SK-N-SH treated with all-trans-retinoic acid at 6 μM for 48 hours (cell line): ENCODE data around the gene DGKZ.
A peak's percentile ranks its signal among the peaks of the same experiment; 100 is the strongest.

Experiments used
- ATAC-seq: fragments of 200-7000 bp; cut with Tn5 transposase; 3 replicates; pipeline ENCODE4 v1.9.1; 2020; ENCODE audit warnings: mild to moderate bottlenecking, moderate library complexity
- BACH2 ChIP-seq: fragments of 250-450 bp; sonication (Bioruptor Pico); IDR thresholded peaks from 2 replicates; pipeline ENCODE4 v1.9.0; 2021; ENCODE audit warnings: mild to moderate bottlenecking, borderline replicate concordance
- CSDC2 ChIP-seq: fragments of 250-450 bp; sonication (Bioruptor Pico); IDR thresholded peaks from 2 replicates; pipeline ENCODE4 v1.5.0; 2020; ENCODE audit warnings: mild to moderate bottlenecking, moderate library complexity
- ESRRG ChIP-seq: fragments of 250-450 bp; sonication (Bioruptor Pico); IDR thresholded peaks from 2 replicates; pipeline ENCODE4 v1.6.1; 2021; ENCODE audit warnings: mild to moderate bottlenecking
- GLIS3 ChIP-seq: fragments of 250-450 bp; sonication (Bioruptor Pico); IDR thresholded peaks from 2 replicates; pipeline ENCODE4 v1.5.0; 2020; ENCODE audit warnings: mild to moderate bottlenecking, moderate library complexity
- ISL1 ChIP-seq: fragments of 250-450 bp; sonication (Bioruptor Pico); IDR thresholded peaks from 2 replicates; pipeline ENCODE4 v2.1.2; 2022; ENCODE audit warnings: mild to moderate bottlenecking, moderate library complexity
- OSR1 ChIP-seq: fragments of 250-450 bp; sonication (Bioruptor Pico); IDR thresholded peaks from 2 replicates; pipeline ENCODE4 v1.8.0; 2022; ENCODE audit warnings: moderate library complexity, mild to moderate bottlenecking, inconsistent platforms
- PPARA ChIP-seq: fragments of 250-450 bp; sonication (Bioruptor Pico); IDR thresholded peaks from 2 replicates; pipeline ENCODE4 v1.5.0; 2020; ENCODE audit warnings: mild to moderate bottlenecking, borderline replicate concordance
- RARB ChIP-seq: fragments of 250-450 bp; sonication (Bioruptor Pico); IDR thresholded peaks from 2 replicates; pipeline ENCODE4 v1.8.0; 2021; ENCODE audit warnings: mild to moderate bottlenecking, moderate library complexity
- SNAI2 ChIP-seq: fragments of 250-450 bp; sonication (Bioruptor Pico); IDR thresholded peaks from 2 replicates; pipeline ENCODE4 v1.5.0; 2020; ENCODE audit warnings: mild to moderate bottlenecking, moderate library complexity
- TCF4 ChIP-seq: fragments of 250-450 bp; sonication (Bioruptor Pico); IDR thresholded peaks from 2 replicates; pipeline ENCODE4 v1.8.0; 2021; ENCODE audit warnings: mild to moderate bottlenecking, moderate library complexity, borderline replicate concordance
- TOX ChIP-seq: fragments of 250-450 bp; sonication (Bioruptor Pico); IDR thresholded peaks from 2 replicates; pipeline ENCODE4 v1.8.0; 2021; ENCODE audit warnings: mild to moderate bottlenecking, moderate library complexity, borderline replicate concordance
- ZC3H10 ChIP-seq: fragments of 250-450 bp; sonication (Bioruptor Pico); IDR thresholded peaks from 2 replicates; pipeline ENCODE4 v1.5.1; 2021; ENCODE audit warnings: mild to moderate bottlenecking, moderate library complexity
- ZFP3 ChIP-seq: fragments of 250-450 bp; sonication (Bioruptor Pico); IDR thresholded peaks from 2 replicates; pipeline ENCODE4 v1.5.0; 2020; ENCODE audit warnings: mild to moderate bottlenecking, moderate library complexity
- ZFP30 ChIP-seq: fragments of 450-650 bp; formaldehyde crosslinking; IDR thresholded peaks from 2 replicates; pipeline ENCODE4 v1.5.0; 2022; ENCODE audit warnings: mild to moderate bottlenecking, moderate library complexity
- ZNF565 ChIP-seq: fragments of 450-650 bp; formaldehyde crosslinking; conservative IDR thresholded peaks from 2 replicates; pipeline ENCODE4 v1.5.0; 2020; ENCODE audit warnings: low read depth, mild to moderate bottlenecking, moderate library complexity
- ZNF70 ChIP-seq: fragments of 450-650 bp; formaldehyde crosslinking; IDR thresholded peaks from 2 replicates; pipeline ENCODE4 v1.5.0; 2020; ENCODE audit warnings: mild to moderate bottlenecking, moderate library complexity
- ZNF8 ChIP-seq: fragments of 450-650 bp; formaldehyde crosslinking; IDR thresholded peaks from 2 replicates; pipeline ENCODE4 v1.5.0; 2020; ENCODE audit warnings: mild to moderate bottlenecking, moderate library complexity
- TF ChIP-seq, protein P1 (sequence below): fragments of 250-450 bp; sonication (Bioruptor Pico); IDR thresholded peaks from 2 replicates; pipeline ENCODE4 v1.8.0; 2021; ENCODE audit warnings: low read depth, mild to moderate bottlenecking, moderate library complexity, borderline replicate concordance
- TF ChIP-seq, protein P2 (sequence below): fragments of 250-450 bp; sonication (Bioruptor Pico); IDR thresholded peaks from 2 replicates; pipeline ENCODE4 v1.8.0; 2020; ENCODE audit warnings: mild to moderate bottlenecking, moderate library complexity, borderline replicate concordance
- TF ChIP-seq, protein P3 (sequence below): fragments of 250-450 bp; sonication (Bioruptor Pico); IDR thresholded peaks from 2 replicates; pipeline ENCODE4 v1.5.1; 2021; ENCODE audit warnings: mild to moderate bottlenecking, moderate library complexity
- TF ChIP-seq, protein P4 (sequence below): fragments of 250-450 bp; sonication (Bioruptor Pico); IDR thresholded peaks from 2 replicates; pipeline ENCODE4 v1.5.0; 2020; ENCODE audit warnings: mild to moderate bottlenecking, moderate library complexity

The DGKZ gene

DNA sequence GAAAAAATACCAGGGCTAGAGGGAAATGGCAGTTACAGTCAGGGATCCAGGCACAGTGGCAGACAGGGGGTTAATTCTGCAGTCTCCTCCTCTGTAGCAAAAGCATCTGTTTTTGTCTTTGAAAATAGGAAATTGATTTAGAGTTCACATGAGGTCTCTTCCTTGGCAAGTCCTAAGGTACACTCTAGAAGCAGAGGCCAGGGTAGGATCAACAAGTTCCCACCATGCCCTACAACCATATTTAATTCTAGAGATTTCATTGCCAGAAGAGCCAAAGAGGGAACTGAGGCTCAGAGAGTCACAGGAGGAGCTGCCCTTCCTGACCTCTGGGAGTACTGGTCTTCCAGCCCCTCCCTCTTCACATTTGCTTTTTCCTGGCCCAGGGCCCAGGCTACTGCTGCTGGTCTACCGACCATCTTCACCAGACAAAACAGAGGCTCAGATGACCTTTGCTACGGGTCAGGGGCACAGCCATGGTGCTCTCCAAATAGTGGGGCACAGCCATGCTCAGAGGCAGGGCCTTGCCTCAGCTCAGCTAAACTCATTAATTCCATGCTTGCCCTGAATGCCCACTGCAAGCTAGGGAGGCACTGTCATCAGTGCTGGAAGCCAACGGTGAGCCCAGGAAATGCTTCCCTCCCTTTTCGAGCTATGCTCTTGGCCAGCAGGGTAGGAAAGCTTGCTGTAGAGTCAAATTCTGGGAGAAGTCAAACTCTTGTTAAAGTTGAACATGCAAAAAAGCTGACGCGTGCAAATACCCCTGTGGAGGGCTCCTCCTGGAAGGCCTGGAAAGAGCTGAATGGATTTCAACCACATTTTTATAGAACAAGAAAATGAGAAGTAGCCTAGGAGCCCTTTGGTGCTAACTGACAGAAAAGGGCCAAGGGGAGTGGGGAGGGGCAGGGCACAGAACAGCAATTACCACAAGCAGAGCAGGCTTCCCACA is 56.0 kb downstream of the DGKZ start (continued):
- TF ChIP-seq ZFP30 (no peak), CSDC2 (CRISPR knock-in tag) (no peak), ZC3H10 (no peak), ZNF8 (CRISPR knock-in tag) (no peak), PPARA (CRISPR knock-in tag) (no peak)
- TF ChIP-seq, protein P1, sequence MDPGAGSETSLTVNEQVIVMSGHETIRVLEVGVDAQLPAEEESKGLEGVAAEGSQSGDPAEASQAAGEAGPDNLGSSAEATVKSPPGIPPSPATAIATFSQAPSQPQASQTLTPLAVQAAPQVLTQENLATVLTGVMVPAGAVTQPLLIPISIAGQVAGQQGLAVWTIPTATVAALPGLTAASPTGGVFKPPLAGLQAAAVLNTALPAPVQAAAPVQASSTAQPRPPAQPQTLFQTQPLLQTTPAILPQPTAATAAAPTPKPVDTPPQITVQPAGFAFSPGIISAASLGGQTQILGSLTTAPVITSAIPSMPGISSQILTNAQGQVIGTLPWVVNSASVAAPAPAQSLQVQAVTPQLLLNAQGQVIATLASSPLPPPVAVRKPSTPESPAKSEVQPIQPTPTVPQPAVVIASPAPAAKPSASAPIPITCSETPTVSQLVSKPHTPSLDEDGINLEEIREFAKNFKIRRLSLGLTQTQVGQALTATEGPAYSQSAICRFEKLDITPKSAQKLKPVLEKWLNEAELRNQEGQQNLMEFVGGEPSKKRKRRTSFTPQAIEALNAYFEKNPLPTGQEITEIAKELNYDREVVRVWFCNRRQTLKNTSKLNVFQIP (CRISPR knock-in tag): no peak

DNA sequence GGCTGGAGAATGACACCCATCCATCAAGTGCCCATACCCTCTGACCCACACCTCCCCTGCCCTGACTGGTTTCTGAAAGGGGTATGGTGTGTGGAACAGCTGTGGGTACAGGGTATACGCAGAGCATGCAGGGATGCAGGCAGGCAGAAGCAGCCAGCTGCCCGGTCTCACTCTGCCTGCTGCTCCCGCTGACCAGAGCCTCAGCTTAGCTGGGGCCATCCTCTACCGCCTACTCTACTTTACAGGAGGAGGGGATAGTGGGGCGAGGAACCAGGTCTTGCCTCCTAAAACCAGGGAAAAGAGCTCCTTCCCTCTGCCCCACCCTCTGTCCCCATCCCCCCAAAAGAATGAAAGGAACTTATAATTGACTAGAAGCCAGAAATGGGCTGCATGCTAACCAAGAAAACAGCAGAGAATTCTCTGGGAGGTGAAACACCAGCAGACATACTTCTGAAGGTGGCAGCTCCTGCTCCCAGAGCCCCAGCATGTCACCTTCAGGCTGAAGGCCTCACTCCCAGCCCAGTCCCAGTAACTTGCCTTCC is 57.3 kb downstream of the DGKZ start:
- ATAC-seq: peak; percentile 24
- TF ChIP-seq TCF4 (CRISPR knock-in tag) (no peak), ISL1 (CRISPR knock-in tag) (no peak), ZNF8 (CRISPR knock-in tag) (no peak), RARB (no peak), BACH2 (CRISPR knock-in tag) (no peak), ZNF565 (CRISPR knock-in tag) (no peak), CSDC2 (CRISPR knock-in tag) (no peak), ZFP3 (CRISPR knock-in tag) (no peak), ZNF70 (CRISPR knock-in tag) (no peak), ESRRG (CRISPR knock-in tag) (no peak), TOX (CRISPR knock-in tag) (no peak)
- TF ChIP-seq, protein P1 (CRISPR knock-in tag): no peak
- TF ChIP-seq, protein P2, sequence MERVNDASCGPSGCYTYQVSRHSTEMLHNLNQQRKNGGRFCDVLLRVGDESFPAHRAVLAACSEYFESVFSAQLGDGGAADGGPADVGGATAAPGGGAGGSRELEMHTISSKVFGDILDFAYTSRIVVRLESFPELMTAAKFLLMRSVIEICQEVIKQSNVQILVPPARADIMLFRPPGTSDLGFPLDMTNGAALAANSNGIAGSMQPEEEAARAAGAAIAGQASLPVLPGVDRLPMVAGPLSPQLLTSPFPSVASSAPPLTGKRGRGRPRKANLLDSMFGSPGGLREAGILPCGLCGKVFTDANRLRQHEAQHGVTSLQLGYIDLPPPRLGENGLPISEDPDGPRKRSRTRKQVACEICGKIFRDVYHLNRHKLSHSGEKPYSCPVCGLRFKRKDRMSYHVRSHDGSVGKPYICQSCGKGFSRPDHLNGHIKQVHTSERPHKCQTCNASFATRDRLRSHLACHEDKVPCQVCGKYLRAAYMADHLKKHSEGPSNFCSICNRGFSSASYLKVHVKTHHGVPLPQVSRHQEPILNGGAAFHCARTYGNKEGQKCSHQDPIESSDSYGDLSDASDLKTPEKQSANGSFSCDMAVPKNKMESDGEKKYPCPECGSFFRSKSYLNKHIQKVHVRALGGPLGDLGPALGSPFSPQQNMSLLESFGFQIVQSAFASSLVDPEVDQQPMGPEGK: no peak
- TF ChIP-seq, protein P3, sequence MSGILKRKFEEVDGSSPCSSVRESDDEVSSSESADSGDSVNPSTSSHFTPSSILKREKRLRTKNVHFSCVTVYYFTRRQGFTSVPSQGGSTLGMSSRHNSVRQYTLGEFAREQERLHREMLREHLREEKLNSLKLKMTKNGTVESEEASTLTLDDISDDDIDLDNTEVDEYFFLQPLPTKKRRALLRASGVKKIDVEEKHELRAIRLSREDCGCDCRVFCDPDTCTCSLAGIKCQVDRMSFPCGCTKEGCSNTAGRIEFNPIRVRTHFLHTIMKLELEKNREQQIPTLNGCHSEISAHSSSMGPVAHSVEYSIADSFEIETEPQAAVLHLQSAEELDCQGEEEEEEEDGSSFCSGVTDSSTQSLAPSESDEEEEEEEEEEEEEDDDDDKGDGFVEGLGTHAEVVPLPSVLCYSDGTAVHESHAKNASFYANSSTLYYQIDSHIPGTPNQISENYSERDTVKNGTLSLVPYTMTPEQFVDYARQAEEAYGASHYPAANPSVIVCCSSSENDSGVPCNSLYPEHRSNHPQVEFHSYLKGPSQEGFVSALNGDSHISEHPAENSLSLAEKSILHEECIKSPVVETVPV (CRISPR knock-in tag): no peak
- TF ChIP-seq, all 23 proteins: peak for 0

DNA sequence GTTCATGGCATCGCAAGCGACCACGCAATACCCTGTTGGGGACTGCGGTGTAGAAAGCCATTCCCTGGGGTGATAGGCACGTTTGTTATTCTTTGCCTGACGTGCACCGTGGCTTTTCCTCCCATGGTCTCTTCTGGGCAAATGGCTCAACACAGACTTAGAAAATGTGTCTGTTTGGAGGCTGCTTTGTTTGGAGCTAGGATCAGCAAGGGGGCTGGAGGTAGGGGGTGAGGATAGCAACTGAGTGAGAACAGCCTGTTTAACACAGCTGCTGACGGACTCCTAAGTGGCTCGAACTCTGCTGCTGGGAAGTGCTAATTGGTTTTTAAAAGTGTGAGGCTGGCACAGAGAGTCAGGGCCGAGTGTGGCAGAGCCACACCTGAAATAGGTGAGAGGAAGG is 60.4 kb downstream of the DGKZ start:
- ATAC-seq: no peak
- TF ChIP-seq ESRRG (CRISPR knock-in tag): no peak
- no peak for TF ChIP-seq CSDC2 (CRISPR knock-in tag)
- no peak for TF ChIP-seq ZNF8 (CRISPR knock-in tag)
- no peak for TF ChIP-seq PPARA (CRISPR knock-in tag)
- TF ChIP-seq BACH2 (CRISPR knock-in tag): no peak
- TF ChIP-seq ISL1 (CRISPR knock-in tag): no peak
- TF ChIP-seq, protein P3 (CRISPR knock-in tag): no peak
- TF ChIP-seq ZFP3 (CRISPR knock-in tag): no peak
- no peak for TF ChIP-seq ZNF565 (CRISPR knock-in tag)
- no peak for TF ChIP-seq GLIS3 (CRISPR knock-in tag)
- no peak for TF ChIP-seq TCF4 (CRISPR knock-in tag)
- TF ChIP-seq OSR1 (CRISPR knock-in tag): no peak
- TF ChIP-seq, protein P1 (CRISPR knock-in tag): no peak
- no peak for TF ChIP-seq ZC3H10
- no peak for TF ChIP-seq TOX (CRISPR knock-in tag)
- no peak for TF ChIP-seq ZNF70 (CRISPR knock-in tag)
- TF ChIP-seq, protein P4, sequence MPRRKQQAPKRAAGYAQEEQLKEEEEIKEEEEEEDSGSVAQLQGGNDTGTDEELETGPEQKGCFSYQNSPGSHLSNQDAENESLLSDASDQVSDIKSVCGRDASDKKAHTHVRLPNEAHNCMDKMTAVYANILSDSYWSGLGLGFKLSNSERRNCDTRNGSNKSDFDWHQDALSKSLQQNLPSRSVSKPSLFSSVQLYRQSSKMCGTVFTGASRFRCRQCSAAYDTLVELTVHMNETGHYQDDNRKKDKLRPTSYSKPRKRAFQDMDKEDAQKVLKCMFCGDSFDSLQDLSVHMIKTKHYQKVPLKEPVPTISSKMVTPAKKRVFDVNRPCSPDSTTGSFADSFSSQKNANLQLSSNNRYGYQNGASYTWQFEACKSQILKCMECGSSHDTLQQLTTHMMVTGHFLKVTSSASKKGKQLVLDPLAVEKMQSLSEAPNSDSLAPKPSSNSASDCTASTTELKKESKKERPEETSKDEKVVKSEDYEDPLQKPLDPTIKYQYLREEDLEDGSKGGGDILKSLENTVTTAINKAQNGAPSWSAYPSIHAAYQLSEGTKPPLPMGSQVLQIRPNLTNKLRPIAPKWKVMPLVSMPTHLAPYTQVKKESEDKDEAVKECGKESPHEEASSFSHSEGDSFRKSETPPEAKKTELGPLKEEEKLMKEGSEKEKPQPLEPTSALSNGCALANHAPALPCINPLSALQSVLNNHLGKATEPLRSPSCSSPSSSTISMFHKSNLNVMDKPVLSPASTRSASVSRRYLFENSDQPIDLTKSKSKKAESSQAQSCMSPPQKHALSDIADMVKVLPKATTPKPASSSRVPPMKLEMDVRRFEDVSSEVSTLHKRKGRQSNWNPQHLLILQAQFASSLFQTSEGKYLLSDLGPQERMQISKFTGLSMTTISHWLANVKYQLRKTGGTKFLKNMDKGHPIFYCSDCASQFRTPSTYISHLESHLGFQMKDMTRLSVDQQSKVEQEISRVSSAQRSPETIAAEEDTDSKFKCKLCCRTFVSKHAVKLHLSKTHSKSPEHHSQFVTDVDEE (CRISPR knock-in tag): no peak
- no peak for TF ChIP-seq SNAI2
